Activated CD8-positive, alpha-beta memory T cell treated with anti-CD3 and anti-CD28 coated beads, Interleukin-2, amount 50 U/mL, for 1 hour (primary cell): Measurements from ENCODE around the gene C10orf120.

ENCODE experiments used
- DNase-seq: peaks from one replicate; pipeline ENCODE4 v3.0.0-alpha.2; 2020; ENCODE audit errors: extremely low read depth

Gene C10orf120

GRCh38 chr10:122699796-122700455 lies at the start of gene C10orf120:
Gene C10orf120, minus strand, starts transcription at chr10:122699846. Its CDS starts 56 bp downstream, at chr10:122699790.
- DNase-seq, result no peak

- DNase-seq, result no peak
Measured at GRCh38 chr10:122748496-122748895, 48.9 kb upstream of the C10orf120 start.

GRCh38 chr10:122746408-122746807 lies 46.8 kb upstream of the C10orf120 start:
- no peak for DNase-seq

GRCh38 chr10:122744257-122744656 lies 44.6 kb upstream of the C10orf120 start:
- no peak for DNase-seq

GRCh38 chr10:122740640-122741039 lies 41.0 kb upstream of the C10orf120 start:
- no peak for DNase-seq

GRCh38 chr10:122738031-122738430 lies 38.4 kb upstream of the C10orf120 start:
- no peak for DNase-seq

- DNase-seq, result no peak
Measured at GRCh38 chr10:122733931-122734665, 34.5 kb upstream of the C10orf120 start.

GRCh38 chr10:122733443-122733842 lies 33.8 kb upstream of the C10orf120 start:
- no peak for DNase-seq

- DNase-seq, result no peak
Measured at GRCh38 chr10:122730238-122730637, 30.6 kb upstream of the C10orf120 start.

- DNase-seq, result no peak
Measured at GRCh38 chr10:122729126-122729525, 29.5 kb upstream of the C10orf120 start.

GRCh38 chr10:122727426-122727825 lies 27.8 kb upstream of the C10orf120 start:
- no peak for DNase-seq

- DNase-seq, result no peak
Measured at GRCh38 chr10:122725768-122726167, 26.1 kb upstream of the C10orf120 start.

- DNase-seq, result no peak
Measured at GRCh38 chr10:122725006-122725405, 25.4 kb upstream of the C10orf120 start.

- DNase-seq, result no peak
Measured at GRCh38 chr10:122721111-122721510, 21.5 kb upstream of the C10orf120 start.

- DNase-seq, result no peak
Measured at GRCh38 chr10:122716025-122716424, 16.4 kb upstream of the C10orf120 start.

GRCh38 chr10:122715576-122715975 lies 15.9 kb upstream of the C10orf120 start:
- DNase-seq, result no peak

GRCh38 chr10:122713091-122713885 lies 13.6 kb upstream of the C10orf120 start:
- no peak for DNase-seq

GRCh38 chr10:122710576-122710975 lies 10.9 kb upstream of the C10orf120 start:
- no peak for DNase-seq

GRCh38 chr10:122709971-122710370 lies 10.3 kb upstream of the C10orf120 start:
- DNase-seq, result no peak

GRCh38 chr10:122707535-122707934 lies 7.9 kb upstream of the C10orf120 start:
- DNase-seq, result no peak

- DNase-seq, result no peak
Measured at GRCh38 chr10:122706947-122707346, 7.3 kb upstream of the C10orf120 start.

- DNase-seq, result no peak
Measured at GRCh38 chr10:122706467-122706866, 6.8 kb upstream of the C10orf120 start.
